H9 (cell line): Measurements from ENCODE around the gene L1CAM. TPM values are rescaled to one million over a fixed set of nuclear protein-coding genes. Genes with fewer than 3 reads are reported as not detected.

Source experiments
- DNase-seq: peaks from one replicate; pipeline ENCODE4 v3.0.0-alpha.2; 2017
- H2AFZ ChIP-seq: one replicate; pipeline ENCODE4 v1.6.1; 2013; ENCODE audit warnings: mild to moderate bottlenecking, low read length, control low read depth, moderate library complexity
- H2AK5ac ChIP-seq: 2 replicates; pipeline ENCODE4 v1.6.1; 2013; ENCODE audit warnings: low read length, control low read depth, mixed read lengths; ENCODE audit not compliant: insufficient read length
- H2BK120ac ChIP-seq: one replicate; pipeline ENCODE4 v1.6.1; 2013; ENCODE audit warnings: low read depth, mild to moderate bottlenecking, low read length, control low read depth, inconsistent platforms; ENCODE audit not compliant: poor library complexity, severe bottlenecking
- H2BK12ac ChIP-seq: 2 replicates; pipeline ENCODE4 v1.6.1; 2013; ENCODE audit warnings: low read length, control low read depth, mixed read lengths, low read depth; ENCODE audit not compliant: insufficient read length
- H2BK15ac ChIP-seq: 2 replicates; pipeline ENCODE4 v1.6.1; 2013; ENCODE audit warnings: low read depth, low read length, control low read depth
- H2BK20ac ChIP-seq: one replicate; pipeline ENCODE4 v1.6.1; 2013; ENCODE audit warnings: low read depth, mild to moderate bottlenecking, low read length, control low read depth, inconsistent platforms; ENCODE audit not compliant: poor library complexity, severe bottlenecking
- H2BK5ac ChIP-seq: 2 replicates; pipeline ENCODE4 v1.6.1; 2013; ENCODE audit warnings: low read length, control low read depth, mixed read lengths; ENCODE audit not compliant: insufficient read length
- H3K14ac ChIP-seq: 2 replicates; pipeline ENCODE4 v1.6.1; 2013; ENCODE audit warnings: low read length, control low read depth; ENCODE audit not compliant: insufficient read depth
- H3K18ac ChIP-seq: 2 replicates; pipeline ENCODE4 v1.6.1; 2013; ENCODE audit warnings: low read depth, mild to moderate bottlenecking, mixed read lengths, low read length, control low read depth; ENCODE audit not compliant: insufficient read length
- H3K23ac ChIP-seq: 2 replicates; pipeline ENCODE4 v1.6.1; 2013; ENCODE audit warnings: low read length, control low read depth, mixed read lengths, low read depth; ENCODE audit not compliant: insufficient read length
- H3K23me2 ChIP-seq: 2 replicates; pipeline ENCODE4 v1.6.1; 2013; ENCODE audit warnings: low read depth, mild to moderate bottlenecking, mixed read lengths, low read length, control low read depth; ENCODE audit not compliant: insufficient read length, poor library complexity, severe bottlenecking
- H3K27ac ChIP-seq: 2 replicates; pipeline ENCODE4 v1.5.1; 2013; ENCODE audit warnings: low read length, control low read depth, mixed read lengths, low read depth; ENCODE audit not compliant: insufficient read length
- H3K27me3 ChIP-seq: 2 replicates; pipeline ENCODE4 v1.6.1; 2013; ENCODE audit warnings: low read length, control low read depth, inconsistent platforms; ENCODE audit not compliant: insufficient read depth
- H3K4ac ChIP-seq: 2 replicates; pipeline ENCODE4 v1.6.1; 2013; ENCODE audit warnings: low read depth, mild to moderate bottlenecking, control low read depth, inconsistent platforms, low read length, moderate library complexity
- H3K4me1 ChIP-seq: 2 replicates; pipeline ENCODE4 v1.6.1; 2013; ENCODE audit warnings: low read length, control low read depth, inconsistent platforms; ENCODE audit not compliant: insufficient read depth
- H3K4me2 ChIP-seq: 2 replicates; pipeline ENCODE4 v1.6.1; 2013; ENCODE audit warnings: low read length, control low read depth, mixed read lengths; ENCODE audit not compliant: insufficient read length, insufficient read depth
- H3K56ac ChIP-seq: 2 replicates; pipeline ENCODE4 v1.6.1; 2013; ENCODE audit warnings: low read depth, mild to moderate bottlenecking, mixed read lengths, low read length, control low read depth; ENCODE audit not compliant: insufficient read length
- H3K79me1 ChIP-seq: 2 replicates; pipeline ENCODE4 v1.6.1; 2013; ENCODE audit warnings: low read depth, mild to moderate bottlenecking, moderate library complexity, low read length, control low read depth, inconsistent platforms; ENCODE audit not compliant: insufficient read depth, poor library complexity, severe bottlenecking
- H3K79me2 ChIP-seq: 2 replicates; pipeline ENCODE4 v1.6.1; 2013; ENCODE audit warnings: low read length, control low read depth, inconsistent platforms; ENCODE audit not compliant: insufficient read depth
- H3K9ac ChIP-seq: 2 replicates; pipeline ENCODE4 v1.6.1; 2013; ENCODE audit warnings: low read length, control low read depth, mixed read lengths; ENCODE audit not compliant: insufficient read length; ENCODE audit errors: extremely low read depth
- H3K9me3 ChIP-seq: one replicate; pipeline ENCODE4 v1.6.1; 2013; ENCODE audit warnings: low read depth, low read length, inconsistent platforms; ENCODE audit not compliant: control insufficient read depth
- H3T11ph ChIP-seq: one replicate; pipeline ENCODE4 v1.6.1; 2013; ENCODE audit warnings: mild to moderate bottlenecking, low read length, control low read depth, inconsistent platforms
- H4K20me1 ChIP-seq: one replicate; pipeline ENCODE4 v1.6.1; 2013; ENCODE audit not compliant: control insufficient read depth, insufficient read length, insufficient read depth
- H4K5ac ChIP-seq: 2 replicates; pipeline ENCODE4 v1.6.1; 2013; ENCODE audit warnings: low read depth, mild to moderate bottlenecking, mixed read lengths, low read length, control low read depth; ENCODE audit not compliant: insufficient read length
- H4K8ac ChIP-seq: replicated peaks from 2 replicates; pipeline ENCODE4 v1.6.1; 2013; ENCODE audit warnings: low read length, control low read depth, mixed read lengths, low read depth; ENCODE audit not compliant: insufficient read length
- H4K91ac ChIP-seq: 2 replicates; pipeline ENCODE4 v1.6.1; 2013; ENCODE audit warnings: low read depth, mild to moderate bottlenecking, moderate library complexity, mixed read lengths, low read length, control low read depth; ENCODE audit not compliant: insufficient read length
- H3K27ac Mint-ChIP-seq, 3 experiments: 2 replicates in 2 of 3; 3 replicates in 1 of 3; pipeline ENCODE4 v1.8.0; 2020 to 2021; ENCODE audit warnings: mixed read lengths in 3 of 3, mild to moderate bottlenecking in 1 of 3, moderate library complexity in 1 of 3
- H3K27me3 Mint-ChIP-seq: 2 replicates; pipeline ENCODE4 v1.8.0; 2021; ENCODE audit warnings: low read depth, mild to moderate bottlenecking, moderate library complexity, mixed read lengths
- H3K36me3 Mint-ChIP-seq, 3 experiments: 2 replicates in 2 of 3; 3 replicates in 1 of 3; pipeline ENCODE4 v1.8.0; 2020 to 2021; ENCODE audit warnings: low read depth in 3 of 3, mixed read lengths in 3 of 3; ENCODE audit not compliant: insufficient read depth in 1 of 3
- H3K4me1 Mint-ChIP-seq, 2 experiments: 2 replicates each; pipeline ENCODE4 v1.8.0; 2020; ENCODE audit warnings: mixed read lengths in 2 of 2
- H3K4me3 Mint-ChIP-seq, 2 experiments: 2 replicates in 1 of 2; 3 replicates in 1 of 2; pipeline ENCODE4 v1.8.0; 2020 to 2021; ENCODE audit warnings: mild to moderate bottlenecking in 2 of 2, mixed read lengths in 2 of 2, moderate library complexity in 1 of 2
- H3K9me3 Mint-ChIP-seq, 2 experiments: 2 replicates in 1 of 2; 3 replicates in 1 of 2; pipeline ENCODE4 v1.8.0; 2020; ENCODE audit warnings: mild to moderate bottlenecking in 2 of 2, mixed read lengths in 2 of 2, moderate library complexity in 1 of 2
- WGBS: extraction: QIAGEN DNeasy Blood & Tissue Kit; methylation state at CpG from one replicate; pipeline ENCODE4 v1.1.7; 2013; ENCODE audit warnings: missing lambda C conversion rate, low lambda C conversion rate, mixed read lengths; ENCODE audit not compliant: insufficient read length; ENCODE audit errors: extremely low coverage; 5-methylcytosine and 5-hydroxymethylcytosine counted together
- total RNA-seq: library from RNA; stranded (reverse); gene quantifications from 2 replicates; pipeline ENCODE4 v1.2.1, GENCODE V29; 2021
- TF ChIP-seq, protein P1 (sequence below): fragments of 200-600 bp; sonication (generic); conservative IDR thresholded peaks from 3 replicates; pipeline ENCODE4 v1.8.0; 2021; ENCODE audit warnings: antibody characterized with exemption, mild to moderate bottlenecking

The L1CAM gene
- total RNA-seq, 1 experiment from 2014 or later: 22.7 TPM

DNA sequence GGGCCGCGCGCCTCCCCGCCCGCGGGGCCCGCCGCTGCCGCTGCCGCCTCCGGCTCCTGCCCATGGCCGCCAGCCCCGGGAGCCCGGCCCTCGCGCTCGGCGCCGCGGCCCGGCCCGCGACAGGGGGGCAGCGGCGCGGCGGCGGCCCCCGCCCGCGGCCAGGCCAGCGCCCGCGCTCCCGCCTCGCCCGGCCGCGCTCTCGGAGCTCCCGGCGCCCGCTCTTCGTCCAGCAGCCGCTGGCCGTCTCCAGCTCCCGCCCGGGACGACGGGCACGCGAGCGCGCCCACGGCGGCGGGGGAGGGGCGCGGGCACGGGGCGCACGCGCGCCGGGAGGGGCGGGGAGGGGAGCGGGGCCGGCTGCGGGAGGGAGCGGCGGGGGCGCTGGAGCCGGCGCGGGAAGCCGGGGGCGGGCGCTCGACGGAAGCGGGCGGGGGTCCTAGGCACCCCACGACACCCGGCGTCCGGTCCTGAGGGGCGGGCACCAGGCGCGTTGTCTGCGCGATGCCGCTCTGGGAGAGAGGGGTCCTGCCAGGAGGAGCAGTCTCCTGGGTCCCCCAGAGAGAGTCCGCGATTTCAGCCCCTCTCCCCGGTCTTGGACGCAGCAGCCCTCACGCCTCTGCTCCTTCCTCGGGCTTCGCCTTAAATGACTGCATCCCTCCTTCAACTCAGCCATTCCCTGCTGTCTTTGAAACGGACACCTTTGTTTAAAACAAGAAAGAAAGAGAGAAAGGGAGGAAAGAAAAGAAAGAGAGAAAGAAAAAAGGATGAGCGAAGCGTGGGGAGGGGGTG lies 55.1 kb downstream of the L1CAM start:
- no peak overlapping the region for H3K4ac ChIP-seq
- H2BK20ac ChIP-seq: no peak overlapping the region
- Mint-ChIP-seq H3K4me1 (peaks cover 16 to 28% of the 10 kb centered on the region in 2 experiments), H3K4me3 (peak overlapping the region; percentile 58 to 80), H3K9me3 (peaks cover 56 to 70% of the 10 kb centered on the region in 2 experiments), H3K27me3 (peaks cover 6% of the 10 kb centered on the region), H3K27ac (no peak overlapping the region), H3K36me3 (peaks cover 11 to 25% (median 17%) of the 10 kb centered on the region in 3 experiments)
- no peak overlapping the region for H3K14ac ChIP-seq
- no peaks in the 10 kb centered on the region for H4K20me1 ChIP-seq
- no peak overlapping the region for H3K27ac ChIP-seq
- no peaks in the 10 kb centered on the region; the same call in 1 of the 2 replicates for H3K4me1 ChIP-seq
- H2AFZ ChIP-seq: no peak overlapping the region
- no peak for DNase-seq
- H3K79me1 ChIP-seq: no peaks in the 10 kb centered on the region
- no CpG with 5 or more reads among the region's 102 CpGs for WGBS
- H3K9me3 ChIP-seq: peaks cover 10% of the 10 kb centered on the region
- peak overlapping the region; percentile 66 for H3K4me2 ChIP-seq
- H2BK120ac ChIP-seq: no peak overlapping the region
- no peak overlapping the region for H3K18ac ChIP-seq
- no peak overlapping the region for H4K91ac ChIP-seq
- H2BK15ac ChIP-seq: no peak overlapping the region
- H2BK12ac ChIP-seq: no peak overlapping the region
- H3T11ph ChIP-seq: no peak overlapping the region
- H4K8ac ChIP-seq: no peak overlapping the region
- H2BK5ac ChIP-seq: no peak overlapping the region
- H3K79me2 ChIP-seq: peaks cover 17% of the 10 kb centered on the region; the same call in 1 of the 2 replicates
- H3K23ac ChIP-seq: no peak overlapping the region
- peak overlapping the region; percentile 2 for H3K9ac ChIP-seq
- no peak overlapping the region for H3K56ac ChIP-seq
- H4K5ac ChIP-seq: no peak overlapping the region
- TF ChIP-seq, protein P1, sequence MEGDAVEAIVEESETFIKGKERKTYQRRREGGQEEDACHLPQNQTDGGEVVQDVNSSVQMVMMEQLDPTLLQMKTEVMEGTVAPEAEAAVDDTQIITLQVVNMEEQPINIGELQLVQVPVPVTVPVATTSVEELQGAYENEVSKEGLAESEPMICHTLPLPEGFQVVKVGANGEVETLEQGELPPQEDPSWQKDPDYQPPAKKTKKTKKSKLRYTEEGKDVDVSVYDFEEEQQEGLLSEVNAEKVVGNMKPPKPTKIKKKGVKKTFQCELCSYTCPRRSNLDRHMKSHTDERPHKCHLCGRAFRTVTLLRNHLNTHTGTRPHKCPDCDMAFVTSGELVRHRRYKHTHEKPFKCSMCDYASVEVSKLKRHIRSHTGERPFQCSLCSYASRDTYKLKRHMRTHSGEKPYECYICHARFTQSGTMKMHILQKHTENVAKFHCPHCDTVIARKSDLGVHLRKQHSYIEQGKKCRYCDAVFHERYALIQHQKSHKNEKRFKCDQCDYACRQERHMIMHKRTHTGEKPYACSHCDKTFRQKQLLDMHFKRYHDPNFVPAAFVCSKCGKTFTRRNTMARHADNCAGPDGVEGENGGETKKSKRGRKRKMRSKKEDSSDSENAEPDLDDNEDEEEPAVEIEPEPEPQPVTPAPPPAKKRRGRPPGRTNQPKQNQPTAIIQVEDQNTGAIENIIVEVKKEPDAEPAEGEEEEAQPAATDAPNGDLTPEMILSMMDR: no peak
- H2AK5ac ChIP-seq: no peak overlapping the region
- H3K27me3 ChIP-seq: no peaks in the 10 kb centered on the region
- peaks cover 5% of the 10 kb centered on the region for H3K23me2 ChIP-seq
